ENCODE measurements around the gene ZNF81. TPM values are rescaled to one million over a fixed set of nuclear protein-coding genes. Genes with fewer than 3 reads are reported as not detected.
"Not testable (repeated sequence)": the region's sequence is repeated elsewhere in the genome, so short reads cannot be mapped to it uniquely, and the experiment has no call there.

ZNF81 gene
- total and polyA plus RNA-seq, 5 donors: 2.2 to 12.4 (median 8.9) TPM

- Histone ChIP-seq H3K9me3 (ENCODE audit: control insufficient read depth, low read length) (no peaks in the 10 kb centered on the region), H3K27me3 (ENCODE audit: control insufficient read depth, insufficient read depth) (no peaks in the 10 kb centered on the region), H3K4me1 (ENCODE audit: control insufficient read depth, insufficient read depth, low read length) (peaks cover 2% of the 10 kb centered on the region), H3K4me3 (ENCODE audit: low read length) (no peak overlapping the region), H3K27ac (ENCODE audit: low read length) (no peak overlapping the region)
- no peak for ATAC-seq
- intact Hi-C loops (cut with DNase I): no loop called here
- 43% methylated on average over 5 of the region's 5 CpGs for WGBS
- no peak for DNase-seq
Observed at GRCh38 chrX:47933946-47934345, 97.2 kb downstream of the ZNF81 start.

GRCh38 chrX:47936224-47936939 lies 99.7 kb downstream of the ZNF81 start:
- ATAC-seq (no peak), DNase-seq (peak in 1 of 3 donors; percentile 44)
- intact Hi-C loops (cut with DNase I): no loop called here
- Histone ChIP-seq H3K4me3 (ENCODE audit: low read length) (peak overlapping the region; percentile 22), H3K27ac (ENCODE audit: low read length) (no peak overlapping the region), H3K27me3 (ENCODE audit: control insufficient read depth, insufficient read depth) (no peaks in the 10 kb centered on the region), H3K9me3 (ENCODE audit: control insufficient read depth, low read length) (no peaks in the 10 kb centered on the region), H3K4me1 (ENCODE audit: control insufficient read depth, insufficient read depth, low read length) (no peaks in the 10 kb centered on the region)
- 5% methylated on average over 15 of the region's 15 CpGs for WGBS

GRCh38 chrX:47936940-47937317 lies 100.2 kb downstream of the ZNF81 start:
- no peak for DNase-seq
- Histone ChIP-seq H3K4me1 (ENCODE audit: control insufficient read depth, insufficient read depth, low read length) (no peaks in the 10 kb centered on the region), H3K27me3 (ENCODE audit: control insufficient read depth, insufficient read depth) (no peaks in the 10 kb centered on the region), H3K9me3 (ENCODE audit: control insufficient read depth, low read length) (no peaks in the 10 kb centered on the region), H3K27ac (ENCODE audit: low read length) (no peak overlapping the region), H3K4me3 (ENCODE audit: low read length) (no peak overlapping the region)
- ATAC-seq: no peak
- intact Hi-C loops (cut with DNase I): no loop called here
- 73% methylated on average over 3 of the region's 3 CpGs for WGBS

GRCh38 chrX:47940448-47940847 lies 103.7 kb downstream of the ZNF81 start:
- 93% methylated on average over 4 of the region's 4 CpGs for WGBS
- H3K27me3 ChIP-seq (ENCODE audit: control insufficient read depth, insufficient read depth): no peaks in the 10 kb centered on the region
- H3K4me1 ChIP-seq (ENCODE audit: control insufficient read depth, insufficient read depth, low read length): no peaks in the 10 kb centered on the region
- DNase-seq (no peak), ATAC-seq (no peak)
- H3K4me3 ChIP-seq (ENCODE audit: low read length): no peak overlapping the region
- intact Hi-C loops (cut with DNase I): no loop called here
- no peaks in the 10 kb centered on the region for H3K9me3 ChIP-seq (ENCODE audit: control insufficient read depth, low read length)
- no peak overlapping the region for H3K27ac ChIP-seq (ENCODE audit: low read length)

GRCh38 chrX:47941423-47941822 lies 104.7 kb downstream of the ZNF81 start:
- whole genome bisulfite sequencing: 73% methylated on average over 4 of the region's 4 CpGs
- intact Hi-C loops (cut with DNase I): no loop called here
- Histone ChIP-seq H3K27ac (ENCODE audit: low read length) (no peak overlapping the region), H3K27me3 (ENCODE audit: control insufficient read depth, insufficient read depth) (no peaks in the 10 kb centered on the region), H3K9me3 (ENCODE audit: control insufficient read depth, low read length) (no peaks in the 10 kb centered on the region), H3K4me1 (ENCODE audit: control insufficient read depth, insufficient read depth, low read length) (no peaks in the 10 kb centered on the region), H3K4me3 (ENCODE audit: low read length) (no peak overlapping the region)
- DNase-seq (no peak), ATAC-seq (no peak)

- DNase-seq; H3K4me1 ChIP-seq (ENCODE audit: control insufficient read depth, insufficient read depth, low read length); H3K9me3 ChIP-seq (ENCODE audit: control insufficient read depth, low read length); H3K4me3 ChIP-seq (ENCODE audit: low read length); ATAC-seq; H3K27ac ChIP-seq (ENCODE audit: low read length); intact Hi-C loops (cut with DNase I); H3K27me3 ChIP-seq (ENCODE audit: control insufficient read depth, insufficient read depth): not testable (repeated sequence)
- 86% methylated on average over 7 of the region's 7 CpGs for WGBS
Observed at GRCh38 chrX:47955295-47955694, 118.6 kb downstream of the ZNF81 start.

GRCh38 chrX:47956016-47956415 lies 119.3 kb downstream of the ZNF81 start:
- ATAC-seq (no peak), DNase-seq (peak in 1 of 3 donors; percentile 18)
- intact Hi-C loops (cut with DNase I): no loop called here
- 87% methylated on average over 13 of the region's 13 CpGs for WGBS
- Histone ChIP-seq H3K27me3 (ENCODE audit: control insufficient read depth, insufficient read depth) (no peaks in the 10 kb centered on the region), H3K4me3 (ENCODE audit: low read length) (no peak overlapping the region), H3K4me1 (ENCODE audit: control insufficient read depth, insufficient read depth, low read length) (no peaks in the 10 kb centered on the region), H3K27ac (ENCODE audit: low read length) (no peak overlapping the region), H3K9me3 (ENCODE audit: control insufficient read depth, low read length) (no peaks in the 10 kb centered on the region)

GRCh38 chrX:47958206-47958605 lies 121.5 kb downstream of the ZNF81 start:
- H3K9me3 ChIP-seq (ENCODE audit: control insufficient read depth, low read length); ATAC-seq; intact Hi-C loops (cut with DNase I); H3K4me3 ChIP-seq (ENCODE audit: low read length); H3K4me1 ChIP-seq (ENCODE audit: control insufficient read depth, insufficient read depth, low read length); H3K27me3 ChIP-seq (ENCODE audit: control insufficient read depth, insufficient read depth); H3K27ac ChIP-seq (ENCODE audit: low read length); DNase-seq: not testable (repeated sequence)
- WGBS: 87% methylated on average over 3 of the region's 4 CpGs

- no peaks in the 10 kb centered on the region for H3K9me3 ChIP-seq (ENCODE audit: control insufficient read depth, low read length)
- ATAC-seq (no peak), DNase-seq (no peak)
- intact Hi-C loops (cut with DNase I): no loop called here
- no peak overlapping the region for H3K27ac ChIP-seq (ENCODE audit: low read length)
- H3K4me3 ChIP-seq (ENCODE audit: low read length): no peak overlapping the region
- H3K27me3 ChIP-seq (ENCODE audit: control insufficient read depth, insufficient read depth): no peaks in the 10 kb centered on the region
- 32% methylated on average over 4 of the region's 4 CpGs for WGBS
- H3K4me1 ChIP-seq (ENCODE audit: control insufficient read depth, insufficient read depth, low read length): no peaks in the 10 kb centered on the region
Observed at GRCh38 chrX:47958761-47959342, 122.2 kb downstream of the ZNF81 start.

GRCh38 chrX:47960406-47960805 lies 123.7 kb downstream of the ZNF81 start:
- intact Hi-C loops (cut with DNase I): no loop called here
- Histone ChIP-seq H3K27ac (ENCODE audit: low read length) (no peak overlapping the region), H3K4me3 (ENCODE audit: low read length) (no peak overlapping the region), H3K9me3 (ENCODE audit: control insufficient read depth, low read length) (no peaks in the 10 kb centered on the region), H3K27me3 (ENCODE audit: control insufficient read depth, insufficient read depth) (no peaks in the 10 kb centered on the region), H3K4me1 (ENCODE audit: control insufficient read depth, insufficient read depth, low read length) (no peaks in the 10 kb centered on the region)
- ATAC-seq: no peak
- WGBS: 73% methylated on average over 2 of the region's 2 CpGs
- DNase-seq: no peak

GRCh38 chrX:47961830-47962229 lies 125.1 kb downstream of the ZNF81 start:
- intact Hi-C loops (cut with DNase I); H3K4me1 ChIP-seq (ENCODE audit: control insufficient read depth, insufficient read depth, low read length); H3K9me3 ChIP-seq (ENCODE audit: control insufficient read depth, low read length); DNase-seq; ATAC-seq; H3K27ac ChIP-seq (ENCODE audit: low read length); H3K4me3 ChIP-seq (ENCODE audit: low read length); H3K27me3 ChIP-seq (ENCODE audit: control insufficient read depth, insufficient read depth): not testable (repeated sequence)
- WGBS: 78% methylated on average over 6 of the region's 6 CpGs
